GM19043 (cell line): ENCODE data around the gene PRKRIP1.
"Not testable (repeated sequence)": the region's sequence is repeated elsewhere in the genome, so short reads cannot be mapped to it uniquely, and the experiment has no call there.

Experiments used
- ATAC-seq: cut with Tn5 transposase; IDR thresholded peaks from one replicate; pipeline ENCODE4 v1.9.1; 2021; ENCODE audit warnings: low read depth; ENCODE audit not compliant: unreplicated experiment

The PRKRIP1 gene

GRCh38 chr7:102454932-102455331, 58.8 kb downstream of the PRKRIP1 start:
- ATAC-seq: not testable (repeated sequence)

- ATAC-seq: no peak
Observed at GRCh38 chr7:102455596-102455995, 59.4 kb downstream of the PRKRIP1 start.

GRCh38 chr7:102456327-102456726, 60.2 kb downstream of the PRKRIP1 start:
- no peak for ATAC-seq

- no peak for ATAC-seq
Observed at GRCh38 chr7:102457352-102457924, 61.3 kb downstream of the PRKRIP1 start.

GRCh38 chr7:102459221-102459844, 63.2 kb downstream of the PRKRIP1 start:
- ATAC-seq: no peak

- no peak for ATAC-seq
Observed at GRCh38 chr7:102460467-102460866, 64.3 kb downstream of the PRKRIP1 start.

- no peak for ATAC-seq
Observed at GRCh38 chr7:102463841-102464576, 67.8 kb downstream of the PRKRIP1 start.

- ATAC-seq: peak; percentile 63
Observed at GRCh38 chr7:102464577-102465280, 68.6 kb downstream of the PRKRIP1 start, which contains the start of the genes ALKBH4 and LRWD1. TSS of gene ALKBH4 (minus strand) at chr7:102464863. CDS start at chr7:102464836, 27 bp downstream. TSS of gene LRWD1 (plus strand) at chr7:102464984. CDS start at chr7:102465081, 97 bp downstream.

- no peak for ATAC-seq
Observed at GRCh38 chr7:102466097-102466496, 69.9 kb downstream of the PRKRIP1 start.

GRCh38 chr7:102467581-102468477, 71.7 kb downstream of the PRKRIP1 start:
- ATAC-seq: no peak

GRCh38 chr7:102468478-102469350, 72.6 kb downstream of the PRKRIP1 start:
- no peak for ATAC-seq

- ATAC-seq: no peak
Observed at GRCh38 chr7:102469351-102469971, 73.3 kb downstream of the PRKRIP1 start.

GRCh38 chr7:102469972-102470825, 74.0 kb downstream of the PRKRIP1 start:
- ATAC-seq: no peak

- no peak for ATAC-seq
Observed at GRCh38 chr7:102471791-102472125, 75.6 kb downstream of the PRKRIP1 start.

- ATAC-seq: no peak
Observed at GRCh38 chr7:102472126-102473041, 76.2 kb downstream of the PRKRIP1 start.

GRCh38 chr7:102473271-102473991, 77.3 kb downstream of the PRKRIP1 start:
- no peak for ATAC-seq
